SKM-1 (cell line): ENCODE data around the gene C1RL.
"Not testable (repeated sequence)": the region's sequence is repeated elsewhere in the genome, so short reads cannot be mapped to it uniquely, and the experiment has no call there.

Experiments
- DNase-seq: peaks from one replicate; lab custom pipeline; 2025; ENCODE audit not compliant: unreplicated experiment; lab: John Stamatoyannopoulos, UW

The C1RL gene

GRCh38 chr12:7065073-7065623 is 43.9 kb downstream of the C1RL start:
- no peak for DNase-seq

- DNase-seq, result no peak
Measured at GRCh38 chr12:7064516-7064915, 44.5 kb downstream of the C1RL start.

DNA sequence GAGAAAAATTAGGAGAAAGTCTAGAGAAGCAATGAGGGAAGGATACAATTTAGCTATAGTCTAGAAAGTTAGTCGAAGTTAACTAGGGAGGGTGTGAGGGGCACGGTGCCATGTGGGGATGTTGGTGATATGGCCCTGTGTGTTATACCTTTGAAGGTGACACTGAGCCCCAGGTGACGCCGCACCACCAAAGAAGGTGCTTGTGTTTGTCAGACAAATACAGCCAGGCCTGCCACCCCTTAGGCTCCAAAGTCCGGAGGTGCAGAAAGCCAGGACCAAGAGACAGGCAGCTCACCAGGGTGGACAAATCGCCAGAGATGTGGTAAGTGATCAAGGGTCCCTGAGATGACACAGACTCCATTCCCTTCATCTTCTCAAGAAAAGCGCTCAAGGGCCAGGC is 47.4 kb downstream of the C1RL start:
- no peak for DNase-seq

GRCh38 chr12:7061138-7061537 is 47.9 kb downstream of the C1RL start:
- DNase-seq, result no peak

GRCh38 chr12:7060353-7060954 is 48.6 kb downstream of the C1RL start, which contains the start of gene C1S:
TSS of gene C1S (plus strand) at chr12:7060718. CDS start at chr12:7061913, 1,195 bp downstream.
- no peak for DNase-seq

DNA sequence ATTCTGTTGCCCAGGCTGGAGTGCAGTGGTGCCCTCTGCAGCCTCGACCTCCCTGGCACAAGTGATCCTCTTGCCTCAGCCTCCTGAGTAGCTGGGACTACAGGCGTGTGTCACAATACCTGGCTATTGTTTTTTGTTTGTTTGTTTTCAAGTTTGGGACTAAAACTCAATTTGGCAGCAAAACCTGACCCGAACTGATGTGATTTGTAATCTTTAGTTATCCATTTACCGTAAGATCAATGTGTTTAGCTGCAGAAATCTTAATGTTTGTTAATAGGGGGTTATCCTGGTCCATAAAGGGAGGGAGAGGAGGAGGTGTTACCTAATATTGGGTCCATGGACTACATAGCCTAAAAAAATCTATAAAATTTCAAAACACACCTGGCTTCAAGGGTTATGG is 49.2 kb downstream of the C1RL start:
- no peak for DNase-seq

DNA sequence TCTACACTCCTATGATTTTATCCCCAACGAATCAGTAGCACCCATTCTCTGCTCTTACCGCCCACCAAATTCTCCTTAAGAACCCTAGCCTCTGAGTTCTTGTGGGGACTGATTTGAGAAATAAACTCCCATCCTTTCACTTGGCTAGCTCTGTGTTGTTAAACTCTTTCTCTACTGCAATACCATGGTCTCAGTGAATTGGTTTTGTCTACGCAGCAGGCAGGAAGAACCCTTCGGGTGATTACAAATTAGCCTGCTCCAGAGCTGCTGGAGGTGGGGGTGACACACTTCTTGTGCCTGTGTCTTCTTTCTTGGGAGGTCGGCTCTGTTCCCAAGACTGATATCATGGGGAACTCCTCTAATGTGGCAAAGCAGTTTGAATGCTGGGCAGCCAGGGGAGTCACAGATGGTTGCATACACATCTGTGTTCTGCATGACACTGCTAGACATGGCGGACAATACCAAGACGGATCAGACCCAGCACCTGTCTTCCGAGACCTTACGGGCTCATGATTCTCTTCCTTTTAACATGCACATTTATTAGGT is 50.1 kb downstream of the C1RL start:
- no peak for DNase-seq

GRCh38 chr12:7058163-7058845 is 50.7 kb downstream of the C1RL start:
- DNase-seq, result no peak

- DNase-seq, result not testable (repeated sequence)
Measured at GRCh38 chr12:7055736-7056135, 53.3 kb downstream of the C1RL start.

DNA sequence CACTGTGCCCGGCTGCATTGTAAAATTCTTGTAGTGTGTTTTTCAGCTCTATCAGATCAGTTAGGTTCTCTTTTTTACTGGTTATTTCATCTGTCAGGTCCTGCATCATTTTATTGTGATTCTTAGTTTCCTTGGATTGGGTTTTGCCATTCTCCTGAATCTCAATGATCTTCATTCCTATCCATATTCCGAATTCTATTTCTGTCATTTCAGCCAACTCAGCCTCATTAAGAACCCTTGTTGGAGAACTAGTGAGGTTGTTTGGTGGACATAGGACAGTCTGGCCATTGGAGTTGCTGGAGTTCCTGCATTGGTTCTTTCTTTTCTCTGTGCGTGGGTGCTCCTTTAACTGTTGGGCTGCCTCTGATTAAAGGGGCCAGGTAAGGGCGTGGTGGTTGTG is 54.1 kb downstream of the C1RL start:
- no peak for DNase-seq

GRCh38 chr12:7049973-7050372 is 59.0 kb downstream of the C1RL start:
- not testable (repeated sequence) for DNase-seq

DNA sequence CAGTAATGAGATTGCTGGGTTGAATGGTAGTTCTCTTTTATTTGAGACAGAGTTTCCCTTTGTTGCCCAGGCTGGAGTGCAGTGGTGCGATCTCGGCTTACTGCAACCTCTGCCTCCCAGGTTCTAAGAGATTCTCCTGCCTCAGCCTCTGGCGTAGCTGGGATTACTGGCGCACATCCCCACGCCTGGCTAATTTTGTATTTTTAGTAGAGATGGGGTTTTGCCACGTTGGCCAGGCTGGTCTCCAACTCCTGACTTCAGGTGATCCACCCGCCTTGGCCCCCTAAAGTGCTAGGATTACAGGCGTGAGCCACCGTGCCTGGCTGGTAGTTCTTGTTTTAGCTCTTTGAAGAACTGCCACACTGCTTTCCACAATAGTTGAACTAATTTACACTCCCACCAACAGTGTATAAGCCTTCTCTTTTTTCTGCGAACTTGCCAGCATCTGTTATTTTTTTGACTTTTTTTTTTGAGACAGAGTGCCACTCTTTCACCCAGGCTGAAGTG is 59.5 kb downstream of the C1RL start:
- DNase-seq, result not testable (repeated sequence)

DNA sequence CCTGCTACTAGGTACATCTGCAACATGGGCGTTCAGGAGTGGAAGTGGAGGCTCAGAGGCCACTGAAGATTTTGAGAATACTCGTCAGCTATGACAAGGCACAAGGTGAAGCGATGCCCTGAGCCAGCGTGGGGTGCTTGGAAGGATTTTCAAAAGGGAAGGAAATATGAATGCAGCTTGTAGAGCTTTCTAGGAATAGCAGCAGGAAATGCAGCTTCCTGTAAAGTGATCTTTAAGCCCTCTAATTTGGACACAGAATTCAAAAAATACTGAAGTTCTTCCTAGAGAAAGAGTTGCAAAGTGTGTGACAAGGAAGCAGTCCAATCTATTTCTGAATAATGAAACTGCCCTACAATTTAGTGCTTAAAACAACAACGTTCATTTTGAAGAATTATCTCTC is 61.7 kb downstream of the C1RL start:
- no peak for DNase-seq

GRCh38 chr12:7046383-7047105 is 62.5 kb downstream of the C1RL start:
- DNase-seq, result no peak

DNA sequence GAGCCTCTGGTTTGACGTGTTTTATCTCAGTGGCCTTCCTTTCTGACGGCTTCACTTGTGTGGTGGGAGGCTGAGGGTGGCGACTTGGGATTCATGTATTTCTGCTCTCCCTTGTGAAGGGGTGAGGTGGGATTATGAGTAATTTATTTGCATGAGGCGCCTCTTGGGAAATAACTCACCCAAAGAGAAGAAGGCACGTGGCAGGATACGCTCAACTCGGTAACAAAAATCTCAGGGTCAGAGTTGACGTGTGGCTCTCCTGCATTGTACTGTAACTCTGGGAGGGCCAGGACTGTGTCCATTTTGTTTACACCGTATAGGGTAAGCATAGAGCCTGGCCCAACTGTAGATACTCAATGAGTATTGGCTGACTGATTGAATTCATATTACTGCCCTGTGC is 63.1 kb downstream of the C1RL start:
- no peak for DNase-seq
